Gastrocnemius medialis (tissue), 4 donors: ENCODE results near the gene TNS1. TPM values are rescaled to one million over a fixed set of nuclear protein-coding genes. Genes with fewer than 3 reads are reported as not detected.
A peak's percentile ranks its signal among the peaks of the same experiment; 100 is the strongest.

Source experiments
- ATAC-seq, 2 donors: fragments of 150-250 bp; one replicate each; pipeline ENCODE4 v1.9.1; 2016
- DNase-seq, 2 donors: peaks; one replicate each; pipeline ENCODE4 v3.0.0-alpha.2; 2019
- H3K27ac ChIP-seq, 4 donors: fragments of 200-600 bp; sonication (generic); 1 replicate in 1 of 4; 2 replicates in 3 of 4; pipeline ENCODE4 v1.5.1; 2016 to 2018; ENCODE audit warnings: mild to moderate bottlenecking in 2 of 4, moderate library complexity in 1 of 4
- H3K27me3 ChIP-seq, 3 donors: fragments of 200-600 bp; sonication (generic) in 2 of 3; 1 replicate in 1 of 3; 2 replicates in 2 of 3; pipeline versions ENCODE4 v1.5.1 to v1.6.0; 2016 to 2019; ENCODE audit warnings: mild to moderate bottlenecking in 1 of 3, moderate library complexity in 1 of 3
- H3K36me3 ChIP-seq, 2 donors: fragments of 200-600 bp; sonication (generic) in 1 of 2; one replicate each; pipeline ENCODE4 v1.5.1; 2017 to 2018
- H3K4me1 ChIP-seq, 2 donors: fragments of 200-600 bp; sonication (generic) in 1 of 2; one replicate each; pipeline ENCODE4 v1.5.1; 2016 to 2017; ENCODE audit warnings: mild to moderate bottlenecking in 2 of 2
- H3K4me3 ChIP-seq, 4 donors: fragments of 200-600 bp; sonication (generic) in 3 of 4; 1 replicate in 1 of 4; 2 replicates in 3 of 4; pipeline ENCODE4 v1.5.1; 2016 to 2019; ENCODE audit warnings: mild to moderate bottlenecking in 2 of 4
- H3K9me3 ChIP-seq, 3 donors: fragments of 200-600 bp; sonication (generic) in 2 of 3; 1 replicate in 1 of 3; 2 replicates in 2 of 3; pipeline ENCODE4 v1.5.1; 2016 to 2019
- CTCF ChIP-seq, 5 experiments: fragments of 450-650 bp in 3 of 5; fragments of 200-600 bp in 2 of 5; sonication (generic) in 2 of 5; IDR thresholded peaks in 4 of 5; conservative IDR thresholded peaks in 1 of 5; 1 replicate in 4 of 5; 2 replicates in 1 of 5; pipeline ENCODE4 v1.5.1; 2016 to 2019; ENCODE audit warnings: antibody characterized with exemption in 5 of 5, mild to moderate bottlenecking in 3 of 5, moderate library complexity in 3 of 5
- POLR2A ChIP-seq, 2 donors: fragments of 450-650 bp; IDR thresholded peaks; one replicate each; pipeline ENCODE4 v1.6.1; 2017; ENCODE audit warnings: antibody characterized with exemption in 2 of 2, mild to moderate bottlenecking in 2 of 2, moderate library complexity in 2 of 2
- in situ Hi-C, 4 donors: fragments of 200-750 bp; cut with MboI; loops; one replicate each; pipeline versions ENCODE4 v1.15.0 to v1.8.0; 2017; ENCODE audit warnings: low sequenced_read_pairs in 4 of 4
- intact Hi-C: fragments of 100-400 bp; cut with DNase I; formaldehyde crosslinking; loops from one replicate; pipeline ENCODE4 v1.15.1; 2023; ENCODE audit warnings: low total_unique reads
- total RNA-seq, 4 donors: library from RNA; depleted of rRNA; stranded (reverse); fragments of >200 nt; gene quantifications; one replicate each; pipeline versions ENCODE4 v1.1.0 to v1.2.3, GENCODE V29; 2016

Gene TNS1
- total RNA-seq, 4 donors from 2014 or later: 407 to 670 (median 484) TPM

- DNase-seq: no peak
- Histone ChIP-seq H3K4me1 (peaks cover 95 to 96% of the 10 kb centered on the region in 2 donors), H3K27me3 (no peaks in the 10 kb centered on the region), H3K4me3 (no peak overlapping the region), H3K36me3 (peaks cover 0 to 67% of the 10 kb centered on the region in 2 donors), H3K9me3 (no peaks in the 10 kb centered on the region), H3K27ac (peak overlapping the region; percentile 99 to 100 (median 99))
- in situ Hi-C loops: no loop called here
- TF ChIP-seq POLR2A (IDR thresholded peaks at IDR 0.05) (no peak), CTCF (IDR thresholded peaks at IDR 0.05 in 4 of 5, conservative IDR thresholded peaks at IDR 0.05 in 1 of 5) (no peak)
- intact Hi-C loops: no loop called here
- no peak for ATAC-seq
Measured at GRCh38 chr2:217844696-217845095, 158.1 kb downstream of the TNS1 start.

GRCh38 chr2:217843324-217843723, 159.5 kb downstream of the TNS1 start:
- in situ Hi-C loops: no loop called here
- Histone ChIP-seq H3K36me3 (peaks cover 0 to 62% of the 10 kb centered on the region in 2 donors), H3K27ac (peak overlapping the region; percentile 99 to 100 (median 99)), H3K4me1 (peaks cover 95 to 96% of the 10 kb centered on the region in 2 donors), H3K4me3 (no peak overlapping the region), H3K27me3 (no peaks in the 10 kb centered on the region), H3K9me3 (no peaks in the 10 kb centered on the region)
- TF ChIP-seq CTCF (IDR thresholded peaks at IDR 0.05 in 4 of 5, conservative IDR thresholded peaks at IDR 0.05 in 1 of 5): no peak
- TF ChIP-seq POLR2A (IDR thresholded peaks at IDR 0.05): no peak
- DNase-seq (no peak), ATAC-seq (no peak)
- intact Hi-C loops: no loop called here

GRCh38 chr2:217842017-217842416, 160.8 kb downstream of the TNS1 start:
- Histone ChIP-seq H3K27ac (peak overlapping the region; percentile 99 to 100 (median 99)), H3K9me3 (no peaks in the 10 kb centered on the region), H3K4me1 (peaks cover 95 to 98% of the 10 kb centered on the region in 2 donors), H3K4me3 (no peak overlapping the region), H3K27me3 (no peaks in the 10 kb centered on the region), H3K36me3 (peaks cover 0 to 49% of the 10 kb centered on the region in 2 donors)
- intact Hi-C loops (no loop called here), in situ Hi-C loops (no loop called here)
- DNase-seq (no peak), ATAC-seq (no peak)
- no peak for TF ChIP-seq CTCF (IDR thresholded peaks at IDR 0.05 in 4 of 5, conservative IDR thresholded peaks at IDR 0.05 in 1 of 5)

- intact Hi-C loops: no loop called here
- no peaks in the 10 kb centered on the region for H3K9me3 ChIP-seq
Measured at GRCh38 chr2:217840522-217840921, 162.3 kb downstream of the TNS1 start.

More at GRCh38 chr2:217840522-217840921, 162.3 kb downstream of the TNS1 start:
- TF ChIP-seq POLR2A (IDR thresholded peaks at IDR 0.05) (no peak), CTCF (IDR thresholded peaks at IDR 0.05 in 4 of 5, conservative IDR thresholded peaks at IDR 0.05 in 1 of 5) (no peak)
- H3K4me3 ChIP-seq: no peak overlapping the region
- H3K4me1 ChIP-seq: peaks cover 96 to 99% of the 10 kb centered on the region in 2 donors
- no peaks in the 10 kb centered on the region for H3K27me3 ChIP-seq
- DNase-seq: no peak
- peaks cover 0 to 46% of the 10 kb centered on the region in 2 donors for H3K36me3 ChIP-seq
- peak overlapping the region; percentile 99 to 100 (median 99) for H3K27ac ChIP-seq
- in situ Hi-C loops: no loop called here
- ATAC-seq: no peak
